ENCODE data around the gene MAML2. TPM values are rescaled to one million over a fixed set of nuclear protein-coding genes. Genes with fewer than 3 reads are reported as not detected.
"Not testable (repeated sequence)": the region's sequence is repeated elsewhere in the genome, so short reads cannot be mapped to it uniquely, and the experiment has no call there.

The MAML2 gene
- total and polyA plus RNA-seq, 2 donors = 7.9 to 25.6 TPM

GRCh38 chr11:96271777-96272176 is 71.2 kb downstream of the MAML2 start:
- Histone ChIP-seq H3K27ac (ENCODE audit: low read depth) (no peak overlapping the region), H3K36me3 (ENCODE audit: insufficient read depth) (no peaks in the 10 kb centered on the region), H3K4me1 (ENCODE audit: insufficient read depth) (peaks cover 1% of the 10 kb centered on the region), H3K4me3 (ENCODE audit: low read depth, low read length) (no peak overlapping the region)
- DNase-seq (ENCODE audit: extremely low spot score) = no peak
- WGBS = 97% methylated on average over 4 of the region's 4 CpGs

- not testable (repeated sequence) for H3K27ac ChIP-seq (ENCODE audit: low read depth); H3K4me1 ChIP-seq (ENCODE audit: insufficient read depth); H3K36me3 ChIP-seq (ENCODE audit: insufficient read depth); H3K4me3 ChIP-seq (ENCODE audit: low read depth, low read length); DNase-seq (ENCODE audit: extremely low spot score)
These were observed 71.6 kb downstream of the MAML2 start for GRCh38 chr11:96271352-96271751.

GRCh38 chr11:96268527-96268926 is 74.5 kb downstream of the MAML2 start:
- not testable (repeated sequence) for H3K4me3 ChIP-seq (ENCODE audit: low read depth, low read length); DNase-seq (ENCODE audit: extremely low spot score); H3K36me3 ChIP-seq (ENCODE audit: insufficient read depth); H3K27ac ChIP-seq (ENCODE audit: low read depth); H3K4me1 ChIP-seq (ENCODE audit: insufficient read depth)
- 96% methylated on average over 4 of the region's 4 CpGs for WGBS

GRCh38 chr11:96267496-96268032 is 75.4 kb downstream of the MAML2 start:
- DNase-seq (ENCODE audit: extremely low spot score) = no peak
- Histone ChIP-seq H3K27ac (ENCODE audit: low read depth) (peak overlapping the region; percentile 42), H3K36me3 (ENCODE audit: insufficient read depth) (no peaks in the 10 kb centered on the region), H3K4me3 (ENCODE audit: low read depth, low read length) (no peak overlapping the region), H3K4me1 (ENCODE audit: insufficient read depth) (peaks cover 1% of the 10 kb centered on the region)
- 74% methylated on average over 2 of the region's 2 CpGs for WGBS

- 61% methylated on average over 1 of the region's 1 CpG for WGBS
- no peak for DNase-seq (ENCODE audit: extremely low spot score)
These were observed 75.9 kb downstream of the MAML2 start for GRCh38 chr11:96267001-96267495.

GRCh38 chr11:96265972-96266371 is 77.0 kb downstream of the MAML2 start:
- 97% methylated on average over 9 of the region's 9 CpGs for WGBS
- H3K36me3 ChIP-seq (ENCODE audit: insufficient read depth) = no peaks in the 10 kb centered on the region
- no peak overlapping the region for H3K4me3 ChIP-seq (ENCODE audit: low read depth, low read length)
- DNase-seq (ENCODE audit: extremely low spot score) = no peak
- H3K4me1 ChIP-seq (ENCODE audit: insufficient read depth) = peaks cover 1% of the 10 kb centered on the region
- no peak overlapping the region for H3K27ac ChIP-seq (ENCODE audit: low read depth)

More at GRCh38 chr11:96267001-96267495, 75.9 kb downstream of the MAML2 start:
- Histone ChIP-seq H3K4me1 (ENCODE audit: insufficient read depth) (peaks cover 1% of the 10 kb centered on the region), H3K4me3 (ENCODE audit: low read depth, low read length) (no peak overlapping the region), H3K36me3 (ENCODE audit: insufficient read depth) (no peaks in the 10 kb centered on the region), H3K27ac (ENCODE audit: low read depth) (no peak overlapping the region)

GRCh38 chr11:96265220-96265737 is 77.7 kb downstream of the MAML2 start:
- H3K36me3 ChIP-seq (ENCODE audit: insufficient read depth) = no peaks in the 10 kb centered on the region
- H3K27ac ChIP-seq (ENCODE audit: low read depth) = no peak overlapping the region
- H3K4me3 ChIP-seq (ENCODE audit: low read depth, low read length) = no peak overlapping the region
- DNase-seq (ENCODE audit: extremely low spot score) = no peak
- WGBS = 80% methylated on average over 8 of the region's 8 CpGs
- H3K4me1 ChIP-seq (ENCODE audit: insufficient read depth) = peaks cover 1% of the 10 kb centered on the region

GRCh38 chr11:96264364-96264763 is 78.6 kb downstream of the MAML2 start:
- Histone ChIP-seq H3K36me3 (ENCODE audit: insufficient read depth) (no peaks in the 10 kb centered on the region), H3K4me3 (ENCODE audit: low read depth, low read length) (no peak overlapping the region), H3K27ac (ENCODE audit: low read depth) (no peak overlapping the region), H3K4me1 (ENCODE audit: insufficient read depth) (peaks cover 1% of the 10 kb centered on the region)
- DNase-seq (ENCODE audit: extremely low spot score) = no peak
- WGBS = 69% methylated on average over 4 of the region's 4 CpGs

GRCh38 chr11:96263238-96263763 is 79.7 kb downstream of the MAML2 start:
- Histone ChIP-seq H3K4me3 (ENCODE audit: low read depth, low read length) (no peak overlapping the region), H3K4me1 (ENCODE audit: insufficient read depth) (peaks cover 1% of the 10 kb centered on the region), H3K27ac (ENCODE audit: low read depth) (peak overlapping the region; percentile 67), H3K36me3 (ENCODE audit: insufficient read depth) (no peaks in the 10 kb centered on the region)
- no peak for DNase-seq (ENCODE audit: extremely low spot score)

GRCh38 chr11:96260532-96260931 is 82.5 kb downstream of the MAML2 start:
- 96% methylated on average over 2 of the region's 2 CpGs for WGBS
- DNase-seq (ENCODE audit: extremely low spot score) = no peak
- Histone ChIP-seq H3K36me3 (ENCODE audit: insufficient read depth) (no peaks in the 10 kb centered on the region), H3K27ac (ENCODE audit: low read depth) (no peak overlapping the region), H3K4me3 (ENCODE audit: low read depth, low read length) (no peak overlapping the region), H3K4me1 (ENCODE audit: insufficient read depth) (no peaks in the 10 kb centered on the region)

GRCh38 chr11:96260067-96260511 is 82.9 kb downstream of the MAML2 start:
- Histone ChIP-seq H3K4me1 (ENCODE audit: insufficient read depth) (no peaks in the 10 kb centered on the region), H3K4me3 (ENCODE audit: low read depth, low read length) (no peak overlapping the region), H3K36me3 (ENCODE audit: insufficient read depth) (no peaks in the 10 kb centered on the region), H3K27ac (ENCODE audit: low read depth) (no peak overlapping the region)
- DNase-seq (ENCODE audit: extremely low spot score) = no peak
- WGBS = 77% methylated on average over 3 of the region's 3 CpGs

- Histone ChIP-seq H3K4me1 (ENCODE audit: insufficient read depth) (no peaks in the 10 kb centered on the region), H3K27ac (ENCODE audit: low read depth) (no peak overlapping the region), H3K36me3 (ENCODE audit: insufficient read depth) (no peaks in the 10 kb centered on the region), H3K4me3 (ENCODE audit: low read depth, low read length) (no peak overlapping the region)
- no peak for DNase-seq (ENCODE audit: extremely low spot score)
- WGBS = 64% methylated on average over 4 of the region's 4 CpGs
These were observed 83.7 kb downstream of the MAML2 start for GRCh38 chr11:96259134-96259830.

- DNase-seq (ENCODE audit: extremely low spot score) = no peak
- WGBS = 38% methylated on average over 4 of the region's 4 CpGs
- H3K27ac ChIP-seq (ENCODE audit: low read depth) = peak overlapping the region; percentile 51
- no peaks in the 10 kb centered on the region for H3K36me3 ChIP-seq (ENCODE audit: insufficient read depth)
- H3K4me1 ChIP-seq (ENCODE audit: insufficient read depth) = no peaks in the 10 kb centered on the region
- H3K4me3 ChIP-seq (ENCODE audit: low read depth, low read length) = no peak overlapping the region
These were observed 84.7 kb downstream of the MAML2 start for GRCh38 chr11:96257972-96258934.

Measured in urinary bladder (tissue), 4 donors.